Activated B cell treated with CpG ODN at 0.5 μM for 24 hours (primary cell): Measurements from ENCODE around the gene TSEN2. TPM values are rescaled to one million over a fixed set of nuclear protein-coding genes. Genes with fewer than 3 reads are reported as not detected.

Experiments
- ATAC-seq: fragments of 200-7000 bp; cut with Tn5 transposase; one replicate; pipeline ENCODE4 v1.10.0; 2021; ENCODE audit warnings: low read depth, mild to moderate bottlenecking, moderate library complexity
- CTCF ChIA-PET: fragments of 350-600 bp; sonication (Branson Sonifier 250); formaldehyde crosslinking; loops from one replicate; lab custom pipeline; 2021; ENCODE audit warnings: antibody characterized with exemption; lab: Charles Lee
- POLR2A ChIA-PET: fragments of 350-600 bp; sonication (Branson Sonifier 250); formaldehyde crosslinking; loops from one replicate; lab custom pipeline; 2021; ENCODE audit warnings: antibody characterized with exemption; lab: Charles Lee
- DNase-seq: peaks from one replicate; pipeline ENCODE4 v3.0.0; 2022
- H3K27ac Mint-ChIP-seq: one replicate; pipeline ENCODE4 v1.8.0; 2020; ENCODE audit warnings: mixed read lengths
- H3K27me3 Mint-ChIP-seq: one replicate; pipeline ENCODE4 v1.8.0; 2021; ENCODE audit warnings: mixed read lengths
- H3K36me3 Mint-ChIP-seq: one replicate; pipeline ENCODE4 v1.8.0; 2021; ENCODE audit warnings: low read depth, mixed read lengths
- H3K4me1 Mint-ChIP-seq: one replicate; pipeline ENCODE4 v1.8.0; 2021; ENCODE audit warnings: mixed read lengths
- H3K4me3 Mint-ChIP-seq: one replicate; pipeline ENCODE4 v1.8.0; 2020; ENCODE audit warnings: mild to moderate bottlenecking, mixed read lengths
- H3K9me3 Mint-ChIP-seq: one replicate; pipeline ENCODE4 v1.8.0; 2020; ENCODE audit warnings: mixed read lengths
- intact Hi-C: fragments of 100-400 bp; cut with micrococcal nuclease; formaldehyde crosslinking; loops from one replicate; pipeline ENCODE4 v1.15.1; 2024
- total RNA-seq: library from RNA; stranded (reverse); gene quantifications from 2 replicates; pipeline ENCODE4 v1.2.3, GENCODE V29; 2022
- TF ChIP-seq, protein P1 (sequence below): fragments of 200-600 bp; IDR thresholded peaks from one replicate; pipeline ENCODE4 v1.8.0; 2022; ENCODE audit warnings: antibody characterized with exemption, mild to moderate bottlenecking

TSEN2 gene
- total RNA-seq, 1 donor from 2014 or later: 17.4 TPM

DNA sequence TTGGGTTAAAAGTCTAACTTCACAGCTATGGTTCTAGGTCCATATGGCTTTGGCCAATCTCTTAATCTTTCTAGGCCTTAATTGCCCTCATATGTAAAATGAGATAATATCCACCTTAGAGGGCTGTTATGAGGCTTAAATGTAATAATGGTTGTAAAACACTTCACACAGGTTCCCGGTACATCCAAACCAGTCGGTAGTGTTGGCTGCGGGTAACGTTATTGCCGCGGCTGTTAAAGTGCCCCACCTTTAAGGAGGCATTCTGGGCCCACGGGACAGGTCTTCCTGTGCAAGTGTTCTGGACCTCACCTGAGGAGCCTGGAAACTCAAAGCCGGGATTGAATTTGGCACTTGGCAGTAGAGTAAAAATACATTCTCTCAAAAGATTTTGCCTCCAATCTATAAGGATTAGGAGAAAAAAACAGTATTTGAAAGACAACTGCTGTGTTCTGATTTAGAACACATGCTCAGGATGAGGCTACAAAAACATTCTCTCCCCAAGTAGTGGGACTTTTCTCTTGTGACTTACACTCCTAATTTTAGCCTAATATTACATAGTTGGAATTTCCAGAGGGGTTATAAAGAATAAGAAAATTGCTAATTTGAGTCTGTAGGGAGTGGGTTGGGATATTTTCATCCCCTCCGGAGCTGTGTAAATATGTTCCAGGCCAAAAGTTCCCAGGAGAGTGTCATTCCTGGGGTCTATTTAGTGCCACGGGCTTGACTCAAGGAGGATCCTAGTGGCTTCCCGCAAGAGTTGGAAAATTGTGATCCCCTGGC lies 44.9 kb upstream of the TSEN2 start:
- ChIA-PET CTCF (no interaction called here), POLR2A (no interaction called here)
- Mint-ChIP-seq H3K4me3 (no peak overlapping the region), H3K27ac (no peak overlapping the region), H3K27me3 (peaks cover 4% of the 10 kb centered on the region), H3K36me3 (no peaks in the 10 kb centered on the region), H3K9me3 (no peaks in the 10 kb centered on the region), H3K4me1 (no peaks in the 10 kb centered on the region)
- TF ChIP-seq, protein P1, sequence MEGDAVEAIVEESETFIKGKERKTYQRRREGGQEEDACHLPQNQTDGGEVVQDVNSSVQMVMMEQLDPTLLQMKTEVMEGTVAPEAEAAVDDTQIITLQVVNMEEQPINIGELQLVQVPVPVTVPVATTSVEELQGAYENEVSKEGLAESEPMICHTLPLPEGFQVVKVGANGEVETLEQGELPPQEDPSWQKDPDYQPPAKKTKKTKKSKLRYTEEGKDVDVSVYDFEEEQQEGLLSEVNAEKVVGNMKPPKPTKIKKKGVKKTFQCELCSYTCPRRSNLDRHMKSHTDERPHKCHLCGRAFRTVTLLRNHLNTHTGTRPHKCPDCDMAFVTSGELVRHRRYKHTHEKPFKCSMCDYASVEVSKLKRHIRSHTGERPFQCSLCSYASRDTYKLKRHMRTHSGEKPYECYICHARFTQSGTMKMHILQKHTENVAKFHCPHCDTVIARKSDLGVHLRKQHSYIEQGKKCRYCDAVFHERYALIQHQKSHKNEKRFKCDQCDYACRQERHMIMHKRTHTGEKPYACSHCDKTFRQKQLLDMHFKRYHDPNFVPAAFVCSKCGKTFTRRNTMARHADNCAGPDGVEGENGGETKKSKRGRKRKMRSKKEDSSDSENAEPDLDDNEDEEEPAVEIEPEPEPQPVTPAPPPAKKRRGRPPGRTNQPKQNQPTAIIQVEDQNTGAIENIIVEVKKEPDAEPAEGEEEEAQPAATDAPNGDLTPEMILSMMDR: no peak
- intact Hi-C loops: no loop called here
- DNase-seq (no peak), ATAC-seq (no peak)

DNA sequence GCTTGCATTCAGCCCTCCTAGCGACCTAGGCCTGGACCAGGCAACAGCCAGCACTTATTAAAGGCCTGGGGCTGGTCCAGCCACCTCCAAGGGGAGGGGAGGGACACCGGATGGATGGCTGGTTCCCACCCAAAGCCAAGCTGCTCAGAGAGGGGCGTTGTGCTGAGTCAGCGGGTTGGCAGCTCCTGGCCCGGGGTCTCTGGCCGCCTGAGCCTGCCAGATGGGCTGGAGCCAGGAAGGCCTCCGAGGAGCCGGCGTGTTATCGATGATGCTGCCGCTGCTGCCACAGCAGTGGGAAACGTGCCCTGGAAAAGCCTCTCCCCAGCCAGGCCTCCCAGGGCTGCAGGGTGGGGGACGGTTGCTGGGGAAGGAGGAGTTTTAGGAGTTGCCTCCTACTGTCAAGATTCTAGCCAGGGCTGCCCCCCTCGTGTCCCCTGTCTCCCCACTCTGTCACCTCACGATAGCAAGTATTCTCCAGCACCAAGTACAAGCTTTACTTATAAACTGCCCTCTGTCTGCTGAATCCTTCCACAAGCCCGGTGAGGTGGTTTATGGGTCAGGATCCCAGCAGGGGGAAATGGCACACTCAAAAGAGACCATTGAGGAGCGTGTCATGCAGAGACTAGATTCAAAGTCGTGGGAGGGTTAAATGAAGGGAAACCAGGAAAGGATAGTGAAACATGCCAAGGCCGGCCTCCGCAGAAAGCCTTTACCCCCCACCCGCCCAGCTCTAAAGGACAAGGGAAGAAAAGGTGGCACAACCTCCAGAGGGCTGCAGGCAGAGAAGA lies 43.2 kb upstream of the TSEN2 start:
- H3K36me3 Mint-ChIP-seq: no peaks in the 10 kb centered on the region
- POLR2A ChIA-PET: no interaction called here
- H3K27me3 Mint-ChIP-seq: peaks cover 6% of the 10 kb centered on the region
- intact Hi-C loops: no loop called here
- no peak overlapping the region for H3K27ac Mint-ChIP-seq
- H3K4me3 Mint-ChIP-seq: no peak overlapping the region
- DNase-seq (no peak), ATAC-seq (no peak)
- CTCF ChIA-PET: no interaction called here
- no peaks in the 10 kb centered on the region for H3K4me1 Mint-ChIP-seq
- TF ChIP-seq, protein P1: no peak
- H3K9me3 Mint-ChIP-seq: no peaks in the 10 kb centered on the region

DNA sequence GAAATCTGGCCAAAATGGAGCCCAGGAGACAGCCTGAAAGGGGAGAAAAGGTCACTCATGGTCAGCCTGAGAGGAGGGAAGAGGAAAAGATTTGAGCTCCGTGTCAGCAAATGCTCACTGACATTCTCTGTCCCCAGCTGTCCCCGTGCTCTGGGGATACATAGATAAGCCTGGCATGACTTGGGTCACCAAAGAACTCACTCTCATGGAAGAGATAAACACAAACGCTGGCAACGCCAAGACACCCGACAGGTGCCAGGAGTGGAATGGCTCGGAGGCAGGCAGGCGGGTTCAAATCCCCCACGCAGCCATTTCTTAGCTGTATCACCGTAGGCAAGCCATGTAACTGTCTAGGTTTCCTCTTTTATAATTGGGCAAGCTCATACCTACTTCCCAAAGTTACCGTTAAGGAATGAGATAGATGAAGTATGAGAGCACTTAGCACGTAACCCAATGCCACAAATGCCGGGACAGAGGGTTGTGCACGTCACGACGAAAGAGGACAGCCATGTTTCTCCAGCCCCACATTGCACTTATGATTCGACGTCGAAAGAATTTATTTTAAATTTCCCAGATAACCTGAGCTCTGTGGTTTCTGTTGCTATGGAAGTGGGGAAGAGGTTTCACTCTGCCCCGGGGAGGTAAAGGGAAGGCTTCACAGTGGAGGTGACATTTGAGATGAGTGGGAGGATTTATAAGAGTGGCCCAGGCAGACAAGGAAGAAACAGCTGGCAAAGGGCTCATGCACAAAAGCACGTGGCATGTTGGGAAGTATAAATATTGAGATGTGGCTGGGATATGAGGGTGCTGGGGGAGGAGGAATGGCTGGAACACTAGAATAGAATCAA lies 41.4 kb upstream of the TSEN2 start:
- Mint-ChIP-seq H3K4me3 (no peak overlapping the region), H3K27me3 (peaks cover 8% of the 10 kb centered on the region), H3K27ac (no peak overlapping the region), H3K36me3 (no peaks in the 10 kb centered on the region), H3K9me3 (no peaks in the 10 kb centered on the region), H3K4me1 (no peaks in the 10 kb centered on the region)
- no peak for ATAC-seq
- intact Hi-C loops: no loop called here
- ChIA-PET CTCF (no interaction called here), POLR2A (no interaction called here)
- TF ChIP-seq, protein P1: no peak
- DNase-seq: no peak

DNA sequence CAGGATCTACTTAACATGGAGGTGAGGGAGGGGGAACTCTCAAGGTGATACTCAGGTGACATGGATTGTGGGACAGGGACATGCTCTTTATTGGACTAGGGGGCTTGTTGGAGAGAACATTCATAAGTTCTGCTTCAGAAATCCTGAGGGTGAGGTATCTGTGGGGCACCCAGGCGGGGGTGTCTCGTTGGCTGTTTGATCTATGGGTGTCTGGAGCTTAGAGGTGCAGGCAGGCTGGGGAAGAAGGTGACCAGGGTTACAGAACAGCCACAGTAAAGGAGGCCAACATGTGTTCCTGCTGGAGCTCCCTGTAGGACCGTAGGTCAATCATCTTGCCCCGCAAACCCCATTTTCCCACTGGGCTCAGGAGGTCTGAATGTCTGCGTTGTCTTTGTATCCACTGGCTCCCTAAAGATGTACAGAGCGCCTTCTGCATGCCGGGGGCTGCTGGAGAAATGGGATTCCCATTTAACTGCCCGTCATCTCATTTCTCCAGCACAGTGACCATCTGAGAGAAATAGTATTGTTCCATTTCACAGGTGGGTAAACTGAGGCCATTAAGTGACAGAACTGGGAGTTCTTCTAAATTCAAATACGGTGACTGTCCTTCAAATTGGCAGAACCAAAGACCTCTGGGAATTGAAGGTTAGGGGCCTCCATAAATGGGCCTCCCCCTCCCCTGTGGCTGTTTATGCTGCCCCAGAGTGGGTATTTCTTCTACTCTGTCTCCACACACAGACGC lies 40.3 kb upstream of the TSEN2 start:
- Mint-ChIP-seq H3K4me1 (no peaks in the 10 kb centered on the region), H3K27ac (no peak overlapping the region), H3K4me3 (no peak overlapping the region), H3K9me3 (no peaks in the 10 kb centered on the region), H3K36me3 (no peaks in the 10 kb centered on the region), H3K27me3 (peaks cover 8% of the 10 kb centered on the region)
- DNase-seq: no peak
- no peak for ATAC-seq
- intact Hi-C loops: no loop called here
- POLR2A ChIA-PET: no interaction called here
- TF ChIP-seq, protein P1: no peak
- CTCF ChIA-PET: no interaction called here
